ENCODE results near the gene ITPR3. TPM values are rescaled to one million over a fixed set of nuclear protein-coding genes. Genes with fewer than 3 reads are reported as not detected.

ITPR3 gene
- total RNA-seq, 1 donor from 2014 or later, result 69.3 TPM

GRCh38 chr6:33725222-33725621 lies 104.1 kb downstream of the ITPR3 start:
- no peak for DNase-seq (ENCODE audit: low read depth)
- TF ChIP-seq CTCF (conservative IDR thresholded peaks at IDR 0.05; ENCODE audit: low read depth, low read length), result no peak
- H3K4me3 ChIP-seq (ENCODE audit: low read depth, low read length), result no peak overlapping the region

- no peak overlapping the region for H3K4me3 ChIP-seq (ENCODE audit: low read depth, low read length)
- DNase-seq (ENCODE audit: low read depth), result no peak
- TF ChIP-seq CTCF (conservative IDR thresholded peaks at IDR 0.05; ENCODE audit: low read depth, low read length), result no peak
These were observed 105.0 kb downstream of the ITPR3 start for GRCh38 chr6:33725891-33726673.

- no peak for TF ChIP-seq CTCF (conservative IDR thresholded peaks at IDR 0.05; ENCODE audit: low read depth, low read length)
- H3K4me3 ChIP-seq (ENCODE audit: low read depth, low read length), result no peak overlapping the region
- no peak for DNase-seq (ENCODE audit: low read depth)
These were observed 105.6 kb downstream of the ITPR3 start for GRCh38 chr6:33726696-33727095.

GRCh38 chr6:33727126-33727525 lies 106.0 kb downstream of the ITPR3 start:
- no peak overlapping the region for H3K4me3 ChIP-seq (ENCODE audit: low read depth, low read length)
- DNase-seq (ENCODE audit: low read depth), result no peak
- TF ChIP-seq CTCF (conservative IDR thresholded peaks at IDR 0.05; ENCODE audit: low read depth, low read length), result no peak

GRCh38 chr6:33727932-33728331 lies 106.8 kb downstream of the ITPR3 start:
- no peak for DNase-seq (ENCODE audit: low read depth)
- H3K4me3 ChIP-seq (ENCODE audit: low read depth, low read length), result no peak overlapping the region

GRCh38 chr6:33728438-33728837 lies 107.3 kb downstream of the ITPR3 start:
- H3K4me3 ChIP-seq (ENCODE audit: low read depth, low read length), result no peak overlapping the region
- no peak for DNase-seq (ENCODE audit: low read depth)
- no peak for TF ChIP-seq CTCF (conservative IDR thresholded peaks at IDR 0.05; ENCODE audit: low read depth, low read length)

More at GRCh38 chr6:33727932-33728331, 106.8 kb downstream of the ITPR3 start:
- no peak for TF ChIP-seq CTCF (conservative IDR thresholded peaks at IDR 0.05; ENCODE audit: low read depth, low read length)

- DNase-seq (ENCODE audit: low read depth), result no peak
- no peak for TF ChIP-seq CTCF (conservative IDR thresholded peaks at IDR 0.05; ENCODE audit: low read depth, low read length)
- no peak overlapping the region for H3K4me3 ChIP-seq (ENCODE audit: low read depth, low read length)
These were observed 107.9 kb downstream of the ITPR3 start for GRCh38 chr6:33729059-33729458.

All from epithelial cell of proximal tubule (primary cell).